GM21717 (cell line): ENCODE results near the gene CAMK1G.

Experiments used
- ATAC-seq: cut with Tn5 transposase; IDR thresholded peaks from one replicate; pipeline ENCODE4 v1.9.1; 2021; ENCODE audit warnings: mild to moderate bottlenecking, moderate library complexity; ENCODE audit not compliant: unreplicated experiment

Gene CAMK1G

GRCh38 chr1:209657918-209658317 lies 74.4 kb downstream of the CAMK1G start:
- ATAC-seq = no peak

- peak; percentile 82 for ATAC-seq
Measured at GRCh38 chr1:209659909-209660308, 76.4 kb downstream of the CAMK1G start.

DNA sequence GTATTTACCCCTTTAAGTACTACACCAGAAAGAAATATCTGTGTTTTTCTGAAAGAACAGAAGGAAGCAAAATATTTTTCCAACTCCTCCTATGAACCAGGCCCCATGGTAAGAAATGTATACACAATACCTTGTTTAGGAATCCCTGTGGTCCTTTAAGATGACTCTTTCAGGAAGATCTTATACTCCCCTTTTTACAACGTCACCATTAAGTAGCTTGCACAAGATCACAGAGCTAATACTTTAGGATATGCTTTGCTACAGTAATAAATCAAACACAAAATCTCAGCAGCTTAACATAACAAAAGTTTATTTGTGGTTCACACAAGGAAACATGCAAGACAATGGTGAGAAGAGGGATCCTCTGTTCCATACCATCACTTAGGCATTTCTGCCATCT lies 77.6 kb downstream of the CAMK1G start:
- ATAC-seq = no peak

DNA sequence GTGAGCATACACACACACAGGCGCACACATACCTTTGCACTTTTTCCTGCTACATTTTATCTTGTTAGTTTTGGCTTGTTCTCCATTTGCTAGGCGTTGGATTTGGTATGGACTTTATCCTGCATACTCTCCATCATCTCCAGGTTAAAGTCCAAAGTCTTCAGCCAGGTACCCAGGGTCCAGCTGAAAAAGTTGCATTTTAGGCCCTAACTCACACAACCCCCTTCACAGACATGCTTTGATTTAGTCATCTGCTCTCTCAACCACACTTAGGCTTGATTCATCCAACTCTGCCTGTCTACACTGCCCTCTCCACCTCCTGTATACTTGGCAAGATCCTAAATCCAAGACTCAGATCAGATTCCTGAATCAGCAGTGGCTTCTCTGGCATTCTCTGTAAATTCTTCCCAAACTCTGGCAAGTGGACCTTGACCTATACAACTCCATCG lies 79.4 kb downstream of the CAMK1G start:
- no peak for ATAC-seq
